Dedifferentiated amniotic fluid mesenchymal stem cell (primary cell): ENCODE results near the gene OR6S1.
"Not testable (repeated sequence)": the region's sequence is repeated elsewhere in the genome, so short reads cannot be mapped to it uniquely, and the experiment has no call there.

ENCODE experiments used
- DNase-seq: peaks from one replicate; pipeline ENCODE4 v3.0.0-alpha.2; 2016; ENCODE audit errors: extremely low spot score

The OR6S1 gene

DNA sequence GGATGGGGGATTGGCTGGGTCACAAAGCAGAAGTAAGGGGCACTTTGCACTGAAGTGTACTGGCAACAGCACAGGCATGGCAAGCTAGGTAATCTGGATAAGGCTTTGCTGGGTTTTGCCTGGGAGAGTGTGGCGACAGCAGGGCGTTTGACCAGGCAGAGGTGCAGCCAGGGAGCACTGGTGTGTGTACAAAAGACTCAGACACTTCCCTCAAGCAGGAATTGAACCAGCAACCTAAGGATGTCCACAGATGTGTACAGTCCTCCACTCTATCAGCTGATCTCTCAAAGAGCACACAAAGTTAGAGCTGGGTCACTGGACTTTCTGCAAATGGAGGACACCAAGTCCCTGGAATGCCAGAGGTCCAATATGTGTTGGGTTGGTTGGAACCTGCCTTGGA is 27.5 kb upstream of the OR6S1 start:
- no peak for DNase-seq

DNA sequence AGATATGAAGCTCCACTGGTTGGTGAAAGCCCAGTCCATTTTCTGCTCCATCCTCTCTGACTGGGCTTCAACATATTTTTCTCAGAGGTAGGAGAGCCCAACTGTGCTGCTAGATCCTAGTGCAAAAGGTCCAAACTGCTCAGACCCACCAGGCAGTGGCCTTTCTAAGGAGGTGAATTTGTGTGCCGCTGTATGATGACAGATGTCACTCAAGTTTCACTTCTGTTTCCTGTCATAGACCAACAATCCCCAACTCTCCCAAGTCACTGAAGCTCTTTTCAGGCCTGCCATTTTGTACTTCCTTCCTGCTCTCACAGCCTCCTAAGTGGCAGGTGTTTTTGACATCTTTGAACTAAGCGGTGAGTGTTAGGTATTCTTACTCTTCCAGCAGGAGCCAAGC is 26.5 kb upstream of the OR6S1 start:
- no peak for DNase-seq

DNA sequence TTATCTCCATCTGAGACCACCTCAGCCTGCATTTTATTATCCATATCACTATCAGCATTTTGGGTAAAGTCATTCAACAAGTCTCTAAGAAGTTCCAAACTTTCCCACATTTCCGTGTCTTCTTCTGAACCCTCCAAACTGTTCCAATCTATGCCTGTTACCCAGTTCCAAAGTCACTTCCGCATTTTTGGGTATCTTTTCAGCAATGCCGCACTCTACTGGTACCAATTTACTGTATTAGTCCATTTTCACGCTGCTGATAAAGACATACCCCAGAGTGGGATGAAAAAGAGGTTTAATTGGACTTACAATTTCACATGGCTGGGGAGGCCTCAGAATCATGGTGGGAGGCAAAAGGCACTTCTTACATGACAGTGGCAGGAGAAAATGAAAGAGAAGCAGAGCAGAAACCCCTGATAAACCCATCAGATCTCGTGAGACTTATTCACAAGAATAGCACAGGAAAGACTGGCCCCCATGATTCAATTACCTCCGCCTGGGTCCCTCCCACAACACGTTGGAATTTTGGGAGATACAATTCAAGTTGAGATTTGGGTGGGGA is 25.0 kb upstream of the OR6S1 start:
- not testable (repeated sequence) for DNase-seq

DNA sequence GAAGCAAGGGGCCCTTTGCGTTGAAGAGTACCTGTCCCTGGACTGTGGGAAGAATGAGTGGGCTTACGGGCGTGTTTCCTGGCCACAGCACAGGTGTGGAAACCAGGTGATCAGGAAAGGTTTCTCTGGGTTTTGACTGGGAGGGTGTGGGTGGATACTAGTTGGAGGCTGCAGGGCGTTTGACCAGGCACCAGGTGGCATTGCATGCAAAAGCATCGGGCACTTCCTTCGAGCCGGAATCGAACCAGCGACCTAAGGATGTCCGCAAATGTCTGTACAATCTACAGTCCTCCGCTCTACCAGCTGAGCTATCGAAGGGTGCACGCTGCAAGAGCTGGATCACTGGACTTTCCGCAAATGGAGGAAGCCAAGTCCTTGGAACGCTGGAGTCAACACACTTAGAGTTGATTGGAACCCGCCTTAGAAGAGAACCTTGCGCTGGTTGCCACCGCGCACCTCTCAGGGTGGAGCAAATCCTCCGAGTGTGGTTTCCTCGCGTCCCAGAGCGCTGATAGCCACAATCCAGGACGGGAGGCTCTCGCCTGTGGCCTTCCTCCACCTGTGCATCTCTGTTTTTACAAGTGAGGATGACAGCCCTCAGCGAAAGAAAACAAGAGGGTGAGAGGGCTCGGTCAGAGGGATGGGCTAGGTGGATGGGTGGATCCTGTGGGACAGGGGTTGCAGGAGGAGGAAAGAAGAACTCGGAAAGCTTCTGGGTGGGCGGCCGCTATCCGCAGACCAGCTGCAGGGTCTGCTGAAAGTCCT is 21.7 kb upstream of the OR6S1 start:
- DNase-seq = no peak

DNA sequence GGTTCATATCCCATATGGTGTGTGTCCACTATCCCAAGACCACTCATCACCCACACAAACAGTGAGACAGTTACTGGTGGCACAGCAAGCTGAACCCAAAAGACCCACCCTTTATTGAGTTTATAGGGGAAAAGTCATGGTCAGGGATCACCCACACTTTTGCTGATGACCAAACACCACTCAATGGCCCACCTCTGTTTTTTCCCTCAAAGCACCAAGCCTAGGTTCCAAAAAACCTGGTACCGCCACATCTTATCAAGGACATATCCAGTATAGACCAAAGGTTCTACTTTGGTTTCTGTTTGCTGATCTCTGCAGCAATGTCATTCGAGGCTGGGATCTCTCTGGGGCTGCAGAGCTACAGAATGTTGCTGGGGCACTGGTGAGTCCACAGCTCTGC is 19.7 kb upstream of the OR6S1 start:
- DNase-seq = no peak

DNA sequence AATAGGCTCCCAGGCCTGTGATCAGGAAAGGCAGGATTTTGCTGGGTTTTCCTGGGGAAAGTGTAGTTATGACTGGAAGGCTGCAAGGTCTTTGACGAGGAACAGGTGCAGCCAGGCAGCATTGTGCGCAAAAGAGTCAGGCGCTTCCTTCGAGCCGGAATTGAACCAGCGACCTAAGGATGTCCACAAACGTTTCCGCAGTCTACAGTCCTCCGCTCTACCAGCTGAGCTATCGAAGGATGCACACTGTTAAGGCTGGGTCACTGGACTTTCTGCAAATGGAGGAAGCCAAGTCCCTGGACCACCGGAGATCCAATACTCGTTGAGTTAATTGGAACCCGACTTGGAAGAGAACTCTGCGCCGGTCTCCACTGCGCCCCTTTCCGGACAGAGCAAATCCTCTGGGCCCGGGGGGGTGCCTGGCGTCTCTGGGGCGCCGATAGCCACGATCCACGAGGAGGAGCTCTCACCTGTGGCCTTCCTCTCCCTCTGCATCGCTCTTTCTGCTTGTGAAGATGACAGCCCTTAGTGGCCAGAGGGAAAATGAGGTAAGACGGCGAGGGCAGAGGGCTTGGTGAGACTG is 18.4 kb upstream of the OR6S1 start:
- DNase-seq = no peak

DNA sequence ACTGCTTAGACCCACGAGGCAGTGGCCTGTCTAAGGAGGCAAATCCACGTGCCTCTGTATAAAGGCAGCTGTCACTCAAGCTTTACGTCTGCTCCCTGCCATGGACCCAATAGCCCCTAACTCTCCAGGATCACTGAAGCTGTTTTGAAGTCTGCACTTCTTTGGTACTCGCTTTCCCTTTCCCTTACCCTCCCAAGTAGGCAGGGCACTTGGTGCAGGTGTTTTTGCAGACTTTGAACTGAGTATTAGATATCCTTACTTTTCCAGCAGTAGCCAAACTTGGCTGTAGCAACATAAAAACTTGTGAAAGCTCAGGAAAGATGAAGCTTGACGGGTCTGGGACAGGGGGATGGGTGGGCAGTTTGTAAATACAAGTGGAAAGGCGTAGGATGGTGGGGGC is 17.8 kb upstream of the OR6S1 start:
- DNase-seq = no peak

DNA sequence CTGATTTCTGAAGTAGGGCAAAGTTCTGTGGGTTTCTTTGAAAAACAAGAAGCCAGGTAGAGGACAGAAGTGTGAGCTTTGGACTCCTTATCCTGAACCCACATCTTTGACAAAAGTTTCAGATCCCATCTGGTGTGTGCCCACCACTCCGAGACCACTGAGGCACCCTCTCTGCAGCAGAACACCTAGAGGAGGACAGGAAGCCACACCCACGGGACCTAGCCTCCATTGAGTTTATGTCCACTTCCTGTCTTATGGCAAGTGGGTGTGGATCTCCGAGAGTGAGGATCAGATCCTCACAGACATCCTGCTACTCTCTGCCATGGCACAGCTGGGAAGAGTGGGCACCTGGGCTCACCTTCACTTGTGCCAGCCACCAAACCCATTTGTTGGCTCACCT is 16.8 kb upstream of the OR6S1 start:
- DNase-seq = no peak

DNA sequence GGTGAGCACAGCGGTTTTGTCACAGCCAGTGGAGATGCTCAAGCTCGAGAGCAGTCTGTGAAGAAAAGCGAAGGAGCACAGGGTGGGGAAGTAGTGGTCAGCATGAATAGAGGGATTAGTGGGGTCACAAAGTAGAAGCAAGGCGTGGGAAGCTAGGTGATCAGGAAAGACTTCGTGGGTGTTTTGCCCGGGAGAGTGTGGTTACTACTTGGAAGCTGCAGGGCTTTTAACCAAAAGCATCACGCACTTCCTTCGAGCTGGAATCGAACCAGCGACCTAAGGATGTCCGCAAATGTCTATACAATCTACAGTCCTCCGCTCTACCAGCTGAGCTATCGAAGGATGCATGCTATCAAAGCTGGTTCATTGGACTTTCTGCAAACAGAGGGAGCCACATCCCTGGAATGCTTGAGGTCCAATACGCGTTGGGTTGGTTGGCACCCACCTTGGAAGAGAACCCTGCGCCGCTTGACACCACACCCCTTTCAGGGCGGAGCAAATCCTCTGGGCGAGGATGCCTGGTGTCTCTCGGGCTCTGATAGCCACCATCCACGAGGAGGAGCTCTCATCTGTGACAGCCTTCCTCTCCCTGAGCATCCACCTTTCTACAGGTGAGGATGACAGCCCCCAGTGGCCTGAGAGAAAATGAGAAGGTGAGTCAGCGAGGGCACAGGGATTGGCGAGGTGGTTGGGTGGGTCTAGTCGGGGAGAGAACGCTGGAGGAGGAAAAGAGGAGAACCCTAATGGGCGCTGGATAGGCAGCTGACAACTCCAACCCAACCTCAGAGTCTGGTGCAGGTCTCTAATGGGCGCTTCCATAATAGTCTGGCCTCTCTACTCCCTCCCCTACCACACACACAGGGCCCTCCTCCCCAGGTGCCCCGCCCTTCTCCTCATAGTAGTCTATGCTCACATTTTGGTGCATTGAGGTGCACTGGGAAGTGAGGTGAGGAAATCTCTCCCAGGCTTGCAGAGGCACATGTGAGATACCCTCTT is 16.0 kb upstream of the OR6S1 start:
- no peak for DNase-seq

DNA sequence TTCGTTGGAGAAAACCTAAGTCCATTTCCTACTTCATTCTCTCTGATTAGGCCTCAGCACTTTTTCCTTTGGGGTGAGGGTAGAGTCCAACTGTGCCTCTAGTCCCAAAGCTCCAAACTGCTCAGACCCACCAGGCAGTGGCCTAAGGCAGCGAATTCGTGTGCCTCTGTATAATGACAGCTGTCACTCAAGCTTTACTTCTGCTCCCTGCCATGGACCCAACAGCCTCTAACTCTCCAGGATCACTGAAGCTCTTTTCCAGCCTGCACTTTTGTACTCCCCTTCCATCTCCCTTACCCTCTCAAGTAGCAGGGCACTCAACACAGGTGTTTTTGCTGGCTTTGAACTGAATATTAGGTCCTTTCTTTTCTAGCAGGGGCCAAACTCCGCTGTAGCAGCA is 14.8 kb upstream of the OR6S1 start:
- no peak for DNase-seq

DNA sequence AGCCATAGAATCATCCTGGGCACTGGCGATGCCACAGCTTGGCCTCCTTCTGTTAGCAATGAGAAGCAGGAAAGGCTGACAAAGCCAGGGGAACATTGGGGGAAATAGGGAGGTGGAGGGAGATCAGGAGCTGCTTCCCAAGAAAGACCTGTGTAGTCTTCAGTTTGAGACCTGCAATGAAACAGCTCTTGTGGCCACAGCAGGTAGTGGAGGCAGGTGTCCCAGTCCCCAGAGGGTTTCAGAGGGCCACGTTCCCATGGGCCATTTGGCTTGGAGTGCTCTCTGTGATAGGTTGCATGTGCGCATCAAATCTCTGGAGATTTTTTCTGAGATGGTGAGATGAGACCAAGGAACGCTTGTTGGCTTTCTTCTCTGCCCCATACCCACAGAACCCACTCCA is 14.4 kb upstream of the OR6S1 start:
- no peak for DNase-seq

DNA sequence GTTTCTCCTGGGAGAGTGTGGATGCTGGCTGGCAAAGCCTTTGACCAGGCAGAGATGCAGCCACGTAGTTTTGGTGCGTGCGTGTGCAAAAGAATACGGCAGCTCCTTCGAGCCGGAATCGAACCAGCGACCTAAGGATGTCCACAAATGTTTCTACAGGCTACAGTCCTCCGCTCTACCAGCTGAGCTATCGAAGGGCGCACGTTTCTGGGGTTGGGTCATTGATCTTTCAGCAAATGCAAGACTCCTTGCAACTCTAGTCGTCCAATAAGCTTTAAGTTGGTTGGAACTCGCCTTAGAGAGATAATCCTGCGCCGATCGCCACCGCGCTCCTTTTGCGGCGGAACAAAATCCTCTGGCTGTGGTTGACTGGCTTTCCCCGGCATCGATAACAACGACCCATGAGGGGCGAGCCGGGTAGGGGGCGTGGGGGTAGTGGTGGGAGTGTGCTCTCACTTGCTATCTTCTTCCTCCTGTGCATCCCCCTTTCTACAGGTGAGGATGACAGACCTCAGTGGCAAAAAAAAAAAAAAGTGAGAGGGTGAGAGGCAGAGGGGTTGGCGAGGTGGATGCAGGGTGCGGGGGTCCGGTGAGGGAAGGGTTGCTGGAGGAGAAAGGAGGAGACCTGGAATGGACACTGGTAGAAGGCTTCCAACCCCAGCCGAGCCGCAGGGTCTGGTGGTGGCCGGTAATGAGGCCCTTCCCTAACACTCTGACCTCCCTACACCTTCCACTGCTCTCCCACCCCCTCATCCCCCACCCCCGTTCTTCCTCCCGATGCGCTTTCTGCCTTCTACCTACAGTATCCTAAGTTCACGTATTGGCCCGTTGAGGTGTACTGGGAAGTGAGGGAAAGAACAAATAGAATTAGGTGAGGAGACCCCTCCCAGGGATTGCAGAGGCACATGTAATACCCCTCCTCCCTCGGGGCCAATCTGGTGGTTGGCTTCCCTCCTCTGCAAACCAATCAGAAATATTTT is 11.8 kb upstream of the OR6S1 start:
- DNase-seq = no peak

DNA sequence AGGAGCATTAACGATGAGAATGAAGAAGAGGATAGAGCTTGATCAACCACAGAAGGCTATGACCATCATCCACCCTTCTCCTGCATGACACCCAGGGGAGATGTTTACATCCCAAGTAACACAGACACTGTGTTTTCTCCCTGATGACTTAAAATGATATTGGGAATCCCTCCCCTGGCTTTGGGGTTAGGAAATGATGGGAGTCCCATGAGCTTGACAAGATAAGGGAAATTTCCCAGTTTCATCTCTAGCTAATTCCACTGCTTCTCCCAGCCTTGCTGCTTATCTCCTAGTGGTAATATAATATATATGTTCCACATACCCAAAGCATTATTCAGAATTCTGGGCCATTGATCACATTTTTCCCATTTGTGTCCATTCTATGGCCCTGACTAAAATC is 4.0 kb upstream of the OR6S1 start:
- DNase-seq = no peak

DNA sequence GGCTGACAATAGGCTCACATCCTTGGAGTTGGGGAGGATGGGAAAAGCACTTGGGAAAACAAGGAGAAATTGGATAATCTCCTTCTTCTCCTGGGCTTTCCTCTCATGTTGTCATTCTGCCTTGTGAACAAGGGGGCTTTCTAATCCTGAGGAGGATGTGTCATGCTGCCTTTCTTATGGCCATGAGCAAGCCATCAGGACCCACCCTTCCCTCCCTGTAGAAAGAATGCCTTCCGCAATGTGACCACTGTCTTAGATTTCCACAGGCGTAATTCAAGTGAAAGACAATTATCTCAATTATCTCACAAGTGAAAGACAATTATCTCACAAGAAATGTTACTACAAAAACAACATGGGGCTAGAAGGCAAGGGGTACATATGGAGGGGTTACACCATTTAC is 3.0 kb upstream of the OR6S1 start:
- DNase-seq = no peak

DNA sequence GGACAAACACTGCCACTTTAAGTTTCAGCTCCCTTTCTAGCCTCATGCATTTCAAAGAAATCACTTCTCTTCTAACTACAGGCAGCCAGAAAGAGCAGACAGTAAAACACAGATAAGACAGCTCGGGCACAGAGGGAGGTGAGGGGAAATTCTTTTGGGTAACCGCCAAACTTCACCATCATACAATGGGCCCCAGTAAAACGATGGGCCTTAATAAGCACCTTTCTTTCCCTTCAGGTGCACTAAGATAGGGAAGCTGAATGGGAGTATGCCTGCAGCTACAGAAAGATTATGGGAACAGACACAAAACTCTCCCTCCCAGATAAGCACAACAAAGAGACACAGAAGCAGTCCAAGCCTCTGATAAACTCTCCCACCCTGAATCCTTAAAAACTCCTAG is 1.3 kb upstream of the OR6S1 start:
- not testable (repeated sequence) for DNase-seq

DNA sequence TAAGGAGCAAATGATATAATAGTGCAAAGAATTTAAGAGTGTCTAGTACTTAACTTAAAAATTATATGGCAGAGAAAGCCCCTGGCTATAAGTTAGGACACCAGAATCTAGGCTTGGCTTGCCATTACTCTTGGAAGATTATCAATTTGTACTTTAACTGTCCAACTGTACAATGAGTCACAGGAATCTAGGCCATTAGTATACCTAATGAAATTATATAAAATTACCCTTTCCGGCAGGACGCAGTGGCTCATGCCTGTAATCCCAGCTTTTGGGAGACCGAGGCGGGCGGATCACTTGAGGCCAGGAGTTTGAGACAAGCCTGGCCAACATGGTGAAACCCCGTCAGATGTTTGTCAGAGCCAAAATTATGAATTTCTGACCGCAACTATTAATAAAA is 691 bp upstream of the OR6S1 start:
- no peak for DNase-seq

DNA sequence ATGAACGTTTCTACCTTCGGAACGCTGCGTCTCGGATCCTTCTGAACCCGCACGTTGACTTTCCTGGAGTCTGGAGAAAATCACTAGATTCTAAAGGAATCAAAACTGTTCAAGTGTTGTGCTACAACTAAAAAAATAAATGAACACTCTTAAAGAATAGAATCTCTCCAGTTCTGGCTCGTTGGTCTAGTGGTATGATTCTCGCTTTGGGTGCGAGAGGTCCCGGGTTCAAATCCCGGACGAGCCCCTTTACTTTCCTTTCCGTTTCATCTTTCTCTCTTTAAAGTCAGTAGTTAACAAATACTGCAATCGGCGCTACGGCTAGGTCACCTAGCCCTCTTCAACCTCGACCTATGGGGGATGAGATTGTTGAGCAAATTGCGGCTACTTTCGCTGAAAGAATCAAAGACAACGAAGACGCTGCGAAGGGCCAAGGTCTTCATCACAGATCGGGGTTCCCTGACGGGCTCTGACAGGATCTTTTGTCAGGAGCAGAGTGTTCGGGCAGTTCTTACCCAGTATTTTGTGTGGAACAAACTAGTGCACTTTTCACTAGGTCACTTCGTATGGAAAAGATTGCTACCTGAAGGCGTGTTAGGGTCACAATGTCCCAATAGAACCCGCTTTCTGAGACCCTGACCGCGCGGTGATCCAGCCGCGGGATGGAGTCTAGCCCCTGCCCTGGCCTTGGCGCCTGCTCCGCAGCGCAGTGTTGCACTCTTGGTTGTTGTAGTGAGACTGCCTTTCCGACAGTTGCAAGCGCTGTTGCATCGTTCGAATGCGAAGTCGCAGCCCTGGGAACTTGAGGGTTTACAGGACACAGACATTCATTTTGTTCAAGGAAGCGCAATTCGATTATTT is 8.4 kb downstream of the OR6S1 start:
- peak; percentile 75 for DNase-seq

DNA sequence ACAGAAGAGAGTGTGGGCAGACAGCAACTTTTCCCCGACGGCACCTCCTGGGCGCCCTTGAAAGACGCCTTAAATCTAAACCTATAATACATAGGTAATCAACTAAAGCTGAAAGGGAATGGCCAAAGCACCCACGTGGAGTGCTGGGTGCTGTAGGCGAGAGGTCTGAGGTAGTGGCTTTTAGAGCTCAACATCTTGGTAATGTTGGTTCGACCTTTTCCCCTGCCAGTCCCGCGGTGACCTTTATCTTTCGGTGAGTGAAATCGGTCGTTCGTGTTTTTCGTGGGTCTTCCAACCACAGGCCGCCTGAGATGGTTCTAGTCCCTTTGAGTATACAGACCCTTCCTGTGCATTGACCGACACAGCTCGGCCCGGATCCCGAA is 9.1 kb downstream of the OR6S1 start:
- no peak for DNase-seq

DNA sequence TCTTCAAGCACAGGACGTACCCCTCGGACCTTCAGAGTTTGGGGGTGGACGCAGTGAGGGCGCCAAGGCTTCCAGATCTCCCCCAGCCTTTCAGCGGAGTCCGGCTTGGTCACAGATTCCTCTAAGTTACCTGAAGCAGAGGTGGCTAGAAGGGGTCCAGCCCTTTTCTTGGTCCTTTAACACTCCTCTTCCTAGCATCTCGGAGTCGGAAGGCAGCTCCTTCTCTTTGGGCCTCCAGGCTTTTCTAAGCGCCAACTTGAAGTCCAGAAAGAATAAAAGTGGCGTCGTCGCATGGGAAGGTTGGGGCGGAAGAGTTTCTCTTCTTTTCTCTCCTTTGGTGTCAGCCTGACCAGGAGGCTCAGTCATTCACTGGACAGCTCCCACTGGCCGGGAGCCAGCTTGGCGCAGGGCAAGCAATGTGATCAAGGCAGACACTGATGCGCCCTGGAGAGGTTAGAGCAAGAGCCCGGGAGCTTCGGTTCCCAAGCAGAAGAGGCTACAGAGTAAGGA is 9.6 kb downstream of the OR6S1 start:
- peak; percentile 18 for DNase-seq
